Kasumi-1 (cell line): Measurements from ENCODE around the gene ANKRD37.
A peak's percentile ranks its signal among the peaks of the same experiment; 100 is the strongest.

Experiments
- DNase-seq, 2 experiments: peaks; one replicate each; lab custom pipeline; 2025; lab: John Stamatoyannopoulos, UW

Gene ANKRD37

DNA sequence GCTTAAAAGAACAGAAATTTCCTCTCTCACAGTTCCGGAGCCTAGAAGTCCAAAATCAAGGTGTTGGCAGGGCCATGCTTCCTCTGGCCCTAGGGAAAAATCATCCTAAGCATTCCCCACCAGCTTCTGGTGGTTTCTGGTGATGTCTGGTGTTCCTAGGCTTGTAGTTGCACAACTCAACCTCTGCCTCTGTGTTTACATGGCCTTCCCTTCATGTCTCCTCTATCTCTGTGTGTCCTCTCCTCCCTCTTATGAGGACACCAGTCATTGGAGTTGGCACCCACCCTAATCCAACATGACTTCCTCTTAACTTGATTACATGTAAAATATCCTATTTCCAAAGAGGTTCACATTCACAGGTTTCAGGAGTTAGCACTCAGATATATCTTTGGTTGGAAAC is 16.3 kb upstream of the ANKRD37 start:
- DNase-seq = no peak

DNA sequence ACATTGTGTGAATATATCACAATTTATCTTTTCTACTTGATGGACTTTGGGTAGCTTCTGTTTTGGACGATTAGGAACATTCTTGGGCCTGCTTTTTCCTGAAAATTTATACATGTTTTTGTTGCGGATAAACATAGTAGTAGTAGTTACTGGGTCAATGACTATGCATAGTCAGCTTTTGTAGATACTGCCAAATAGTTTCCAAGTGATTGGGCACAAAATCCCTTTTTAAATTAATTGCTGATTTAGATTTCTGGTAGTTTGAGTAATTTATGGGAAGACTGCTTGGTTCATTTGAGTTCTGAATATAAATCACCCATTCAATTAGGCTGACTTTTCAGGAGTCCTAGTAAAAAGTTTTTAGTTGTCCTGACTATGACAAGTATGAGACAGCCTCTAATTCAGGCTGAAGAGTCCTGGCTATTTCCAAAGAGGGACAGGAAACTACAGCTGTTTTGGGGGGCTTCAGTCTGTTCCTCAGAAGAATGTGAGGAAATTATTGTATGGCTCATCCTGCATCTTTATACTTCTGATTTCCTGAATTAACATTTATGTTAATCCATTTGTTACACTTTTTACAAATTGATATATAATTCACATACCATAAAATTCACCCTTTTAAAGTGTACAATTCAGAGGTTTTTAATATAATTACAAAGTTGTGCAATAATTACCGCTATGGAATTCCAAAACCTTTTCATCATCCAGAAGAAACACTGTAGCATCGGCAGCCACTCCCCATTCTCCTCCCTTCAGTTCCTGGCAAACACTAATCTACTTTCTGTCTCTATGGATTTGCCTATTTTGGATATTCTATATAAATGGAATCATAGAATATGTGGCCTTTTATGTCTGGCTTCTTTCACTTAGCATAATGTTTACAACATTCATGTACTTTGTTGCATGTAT is 15.1 kb upstream of the ANKRD37 start:
- DNase-seq = no peak

DNA sequence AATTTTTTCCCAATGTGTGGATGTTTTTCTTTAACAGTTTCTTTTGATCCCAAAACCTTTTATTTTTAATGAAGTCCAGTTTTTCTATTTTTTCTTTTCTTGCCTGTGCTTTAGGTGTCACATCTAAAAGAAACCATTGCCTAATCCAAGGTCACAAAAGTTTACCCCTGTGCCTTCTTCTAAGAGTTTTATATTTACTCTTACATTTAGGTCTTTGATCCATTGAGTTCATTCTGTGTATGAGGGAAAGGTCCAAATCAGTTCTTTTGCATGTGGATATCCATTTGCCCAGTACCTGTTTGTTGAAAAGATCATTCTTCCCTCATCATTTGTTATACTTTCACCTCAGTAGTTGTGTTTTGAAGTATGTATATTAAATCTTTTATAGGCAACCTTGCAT is 13.9 kb upstream of the ANKRD37 start:
- no peak for DNase-seq

DNA sequence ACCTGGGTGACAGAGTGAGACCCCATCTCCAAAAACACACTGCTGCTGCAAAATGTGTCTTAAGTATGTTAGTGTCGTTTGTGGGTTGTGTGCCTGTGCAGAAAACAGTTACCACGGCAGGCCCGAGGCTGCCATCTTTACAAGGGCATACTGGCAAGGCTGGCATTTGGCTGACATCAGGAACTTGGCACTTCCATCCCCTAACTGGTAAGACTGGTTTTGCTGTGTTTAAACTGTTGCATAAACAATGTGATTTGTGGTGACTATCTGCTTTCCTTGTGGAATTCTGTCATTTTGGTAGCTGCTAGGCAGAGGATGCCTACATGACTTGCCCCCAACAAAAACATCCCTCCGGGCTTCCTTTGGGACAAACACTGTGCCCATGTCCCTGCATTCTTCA is 13.2 kb upstream of the ANKRD37 start:
- no peak for DNase-seq

DNA sequence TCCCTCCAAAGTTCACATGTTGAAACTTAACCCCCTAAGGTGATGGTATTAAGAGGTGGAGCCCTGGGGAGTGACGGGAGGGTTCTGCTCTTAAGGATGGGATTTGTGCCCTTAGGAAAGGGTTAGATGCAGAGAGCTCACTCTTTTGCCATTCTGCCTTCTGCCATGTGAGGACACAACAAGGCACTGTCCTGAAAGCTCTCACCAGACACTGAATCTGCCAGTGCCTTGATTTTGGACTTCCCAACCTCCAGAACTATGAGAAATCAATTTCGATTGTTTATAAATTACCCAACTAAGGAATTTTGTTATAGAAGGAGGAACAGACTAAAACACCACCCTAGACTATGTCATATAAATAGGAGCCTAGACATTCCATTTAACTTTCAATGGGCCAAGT is 12.6 kb upstream of the ANKRD37 start:
- no peak for DNase-seq

DNA sequence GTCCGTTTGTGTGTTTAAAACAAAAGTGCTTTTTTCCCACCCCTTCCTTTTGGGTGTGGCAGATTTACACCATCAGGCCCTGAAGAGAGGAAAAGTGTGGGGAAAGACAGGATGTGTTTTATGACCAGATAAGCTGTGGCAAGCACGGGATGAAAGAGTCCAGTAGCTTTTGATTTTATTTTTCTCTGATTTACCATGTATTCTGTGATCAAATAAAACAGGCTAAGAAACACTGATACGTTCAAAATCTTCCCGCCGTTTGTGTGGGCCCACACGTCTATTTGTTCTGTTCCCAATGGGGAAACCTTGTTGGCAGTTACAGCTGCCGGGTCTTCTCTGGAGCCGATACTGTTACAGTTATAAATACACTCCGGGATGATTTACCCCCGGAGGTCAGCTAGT is 11.7 kb upstream of the ANKRD37 start:
- no peak for DNase-seq

DNA sequence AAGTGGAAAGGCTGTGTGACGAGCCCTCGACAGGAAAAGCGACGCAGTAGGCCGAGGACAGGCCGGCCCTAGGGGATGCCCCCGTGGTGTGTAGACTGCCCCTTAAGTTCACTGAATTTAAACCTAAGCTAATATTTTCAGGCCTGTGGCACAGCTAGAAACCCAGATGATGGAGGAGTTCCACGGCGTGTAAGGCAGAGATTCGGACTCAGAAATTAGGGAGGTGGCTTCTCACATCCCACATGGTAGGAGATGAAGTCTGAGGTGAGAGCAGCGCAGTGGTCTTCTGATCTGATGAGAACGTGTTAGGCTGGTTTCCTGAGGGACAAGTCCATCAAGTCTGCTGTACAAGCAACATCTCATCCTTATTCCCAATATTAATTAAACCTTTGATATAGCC is 8.7 kb upstream of the ANKRD37 start:
- DNase-seq = no peak

DNA sequence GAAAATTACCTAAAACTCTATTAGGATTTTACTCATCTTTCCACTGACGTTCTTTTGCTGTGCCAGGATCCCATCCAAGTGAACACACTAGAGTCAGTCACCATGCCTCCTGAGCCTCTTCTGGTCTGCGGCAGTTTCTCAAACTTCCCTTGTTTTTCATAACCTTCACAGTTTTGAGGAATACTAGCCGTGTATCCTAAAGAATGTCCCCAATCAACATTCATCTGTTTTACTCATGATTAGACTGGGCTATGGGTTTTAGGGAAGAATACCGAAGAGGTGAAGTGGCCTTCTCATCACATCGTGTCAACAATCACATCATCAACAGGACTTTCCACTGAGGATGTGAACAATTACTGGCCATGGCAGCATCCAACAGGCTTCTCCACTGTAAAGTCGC is 5.7 kb upstream of the ANKRD37 start:
- no peak for DNase-seq

DNA sequence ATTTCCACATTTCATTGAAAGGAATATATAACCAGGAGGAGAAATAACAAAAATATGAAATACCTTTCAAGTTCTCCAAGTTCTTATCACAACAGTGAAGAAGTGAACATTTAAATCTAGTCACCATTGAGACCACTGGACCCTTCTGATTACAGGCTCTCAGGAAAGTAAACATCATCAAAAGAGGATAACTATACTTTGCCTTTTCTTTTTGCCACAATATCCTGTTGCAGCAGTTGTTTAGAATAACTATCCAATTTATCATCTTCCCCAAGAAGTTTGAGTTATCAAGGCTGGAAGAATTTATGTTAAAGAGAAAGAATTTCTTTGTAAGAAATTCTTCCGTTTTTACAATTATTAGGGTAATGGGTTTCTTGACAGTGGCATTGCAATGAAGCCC is 4.5 kb upstream of the ANKRD37 start:
- no peak for DNase-seq

DNA sequence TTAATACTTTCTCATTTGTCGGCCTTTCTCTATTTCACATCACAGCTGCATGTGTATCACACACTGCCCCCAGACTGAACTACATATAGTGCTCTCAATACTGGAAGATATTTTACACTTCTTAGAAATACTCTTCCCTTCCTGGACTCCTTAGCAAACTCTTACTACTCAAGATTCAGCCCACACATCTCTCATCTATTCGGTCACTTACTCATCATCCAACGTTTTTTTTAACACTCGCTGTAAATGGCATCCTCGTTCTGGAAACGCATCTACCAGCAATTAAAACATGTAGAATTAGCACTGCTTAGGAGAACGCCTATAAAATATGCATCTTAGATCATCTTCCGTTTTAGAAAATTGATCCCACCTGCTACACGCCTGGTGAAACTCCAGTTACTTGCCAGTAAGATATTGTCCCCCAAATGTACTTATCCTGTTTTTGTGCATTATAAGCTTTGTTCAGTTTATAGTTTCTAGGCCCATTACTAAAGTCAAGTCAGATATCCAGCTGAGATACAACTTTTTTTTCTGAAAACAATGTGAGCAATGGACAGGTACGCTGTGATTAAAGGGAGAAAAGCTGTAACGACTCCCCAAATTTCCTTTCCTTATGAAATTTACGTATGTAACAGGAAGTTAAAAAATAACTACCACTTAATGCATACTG is 1.9 kb upstream of the ANKRD37 start:
- DNase-seq = no peak

DNA sequence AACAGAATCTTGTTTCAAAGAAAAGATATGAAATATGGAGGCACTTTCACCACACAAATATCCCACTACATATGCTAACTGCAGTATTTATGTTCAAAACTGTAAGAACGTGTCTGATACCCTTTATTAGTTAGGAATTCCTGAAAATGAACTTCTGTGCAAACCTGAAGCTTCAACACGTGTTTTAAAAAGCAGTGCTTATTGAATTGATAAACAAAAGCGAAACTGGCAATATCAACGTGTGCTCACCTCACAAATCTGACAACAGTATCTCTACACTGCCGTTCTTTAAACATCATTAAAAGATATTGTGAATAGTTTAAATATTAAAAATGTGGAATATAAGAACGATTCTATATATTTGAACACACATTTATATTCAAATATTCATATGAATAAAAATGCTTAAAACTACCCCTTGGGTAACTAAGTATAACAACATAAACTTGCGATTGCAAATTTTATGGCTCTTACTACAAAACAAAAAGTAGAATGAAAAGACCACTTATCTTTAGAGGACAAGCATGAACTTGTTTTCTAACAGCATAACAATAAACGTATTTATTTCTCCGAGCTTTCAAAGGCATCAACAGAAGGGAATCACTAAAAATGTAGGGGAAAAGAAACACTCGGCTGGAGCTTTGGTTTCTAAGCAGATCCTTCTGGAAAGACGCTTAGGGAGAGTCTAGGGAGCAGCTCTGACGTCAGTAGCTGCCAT is 1.2 kb upstream of the ANKRD37 start, which contains the start of gene LRP2BP:
LRP2BP (minus strand) TSS at position 687 of the 718 bp plus-strand sequence. CDS start 17,738 bp downstream, outside the sequence.
- peak; percentile 55 to 58 for DNase-seq

DNA sequence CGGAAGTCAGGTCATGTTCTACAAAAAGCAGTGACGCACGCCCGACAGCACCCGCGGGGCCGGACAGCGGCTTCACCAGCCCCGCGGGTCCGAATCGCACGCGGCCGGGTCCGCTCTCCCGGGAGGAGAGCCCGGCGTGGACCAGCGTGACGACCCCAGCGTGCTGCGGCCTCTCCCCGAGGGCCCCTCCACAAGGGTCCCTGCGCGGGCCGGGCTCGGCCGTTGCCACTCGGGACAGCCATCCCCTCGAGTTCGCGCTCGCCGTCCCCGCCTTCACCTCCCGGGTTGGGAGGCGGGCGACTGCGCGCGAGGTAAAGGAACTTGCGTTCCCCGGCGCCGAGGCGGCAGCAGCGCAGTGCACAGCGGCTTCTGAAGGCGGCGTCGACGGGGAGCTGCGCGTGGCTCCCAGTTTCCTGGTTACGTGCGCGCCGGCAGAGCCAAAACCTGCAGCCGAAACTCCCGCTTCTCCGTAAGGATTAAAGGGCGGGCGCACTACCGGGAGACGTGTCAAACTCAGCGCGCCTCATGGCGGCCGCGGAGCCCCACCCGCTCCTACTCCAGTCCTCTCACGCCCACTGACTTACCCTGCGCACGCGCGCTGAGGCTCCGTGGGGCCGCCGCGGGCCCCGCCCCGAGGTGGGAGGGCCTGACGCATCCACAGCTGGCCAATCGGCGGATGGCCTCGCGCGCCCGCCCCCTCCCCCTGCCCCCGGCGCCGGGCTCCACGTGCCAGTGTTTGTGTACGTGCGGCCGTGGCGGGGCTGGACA is 501 bp upstream of the ANKRD37 start:
- DNase-seq = peak; percentile 87 to 92

DNA sequence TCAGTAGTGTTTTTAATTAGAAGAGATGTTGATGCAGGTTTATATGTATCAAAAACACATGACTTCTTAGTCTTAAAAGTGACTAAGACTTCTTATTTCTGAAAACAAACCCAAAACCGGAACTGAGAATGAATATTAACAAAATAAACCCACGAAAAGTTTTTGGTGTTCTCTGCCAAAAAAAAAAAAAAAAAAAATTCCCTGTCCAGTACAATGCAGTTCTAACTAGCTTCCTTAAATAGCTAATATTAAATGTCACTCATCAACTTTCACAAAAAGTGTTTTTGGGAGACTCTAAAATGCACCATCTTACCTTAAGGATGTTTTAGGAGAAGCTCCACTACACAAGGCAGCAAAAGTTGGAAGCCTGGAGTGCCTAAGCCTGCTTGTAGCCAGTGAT is 2.0 kb downstream of the ANKRD37 start:
- no peak for DNase-seq

DNA sequence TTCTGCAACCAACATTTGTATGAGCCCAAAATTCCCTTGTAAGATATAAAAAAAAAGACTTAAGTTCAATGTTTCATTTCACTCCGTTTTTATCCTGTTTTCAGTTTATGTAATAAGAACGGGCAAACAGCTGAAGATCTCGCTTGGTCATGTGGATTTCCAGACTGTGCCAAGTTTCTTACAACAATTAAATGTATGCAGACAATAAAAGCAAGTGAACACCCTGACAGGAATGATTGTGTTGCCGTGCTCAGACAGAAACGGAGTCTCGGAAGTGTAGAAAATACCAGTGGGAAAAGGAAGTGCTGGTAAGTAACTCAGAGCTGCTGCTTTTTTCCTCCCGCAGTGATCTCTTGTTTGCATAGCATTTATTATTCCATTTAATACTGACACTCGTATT is 2.8 kb downstream of the ANKRD37 start:
- DNase-seq = no peak

DNA sequence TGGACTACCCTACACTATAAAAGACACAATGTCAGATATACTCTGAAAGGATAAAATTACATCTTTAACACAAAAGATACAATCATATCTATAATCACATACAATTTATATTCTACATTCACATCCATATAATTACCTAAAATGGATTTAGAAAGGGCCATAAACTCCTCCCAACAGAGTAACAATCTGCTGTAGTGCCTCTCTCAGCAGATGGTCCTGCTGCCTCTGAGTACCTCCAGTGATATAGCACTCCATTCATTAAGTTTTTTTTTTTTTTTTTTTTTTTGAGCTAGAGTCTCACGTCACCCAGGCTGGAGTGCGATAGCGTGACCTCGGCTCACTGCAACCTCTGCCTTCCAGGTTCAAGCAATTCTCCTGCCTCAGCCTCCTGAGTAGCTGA is 7.4 kb downstream of the ANKRD37 start:
- DNase-seq = no peak

DNA sequence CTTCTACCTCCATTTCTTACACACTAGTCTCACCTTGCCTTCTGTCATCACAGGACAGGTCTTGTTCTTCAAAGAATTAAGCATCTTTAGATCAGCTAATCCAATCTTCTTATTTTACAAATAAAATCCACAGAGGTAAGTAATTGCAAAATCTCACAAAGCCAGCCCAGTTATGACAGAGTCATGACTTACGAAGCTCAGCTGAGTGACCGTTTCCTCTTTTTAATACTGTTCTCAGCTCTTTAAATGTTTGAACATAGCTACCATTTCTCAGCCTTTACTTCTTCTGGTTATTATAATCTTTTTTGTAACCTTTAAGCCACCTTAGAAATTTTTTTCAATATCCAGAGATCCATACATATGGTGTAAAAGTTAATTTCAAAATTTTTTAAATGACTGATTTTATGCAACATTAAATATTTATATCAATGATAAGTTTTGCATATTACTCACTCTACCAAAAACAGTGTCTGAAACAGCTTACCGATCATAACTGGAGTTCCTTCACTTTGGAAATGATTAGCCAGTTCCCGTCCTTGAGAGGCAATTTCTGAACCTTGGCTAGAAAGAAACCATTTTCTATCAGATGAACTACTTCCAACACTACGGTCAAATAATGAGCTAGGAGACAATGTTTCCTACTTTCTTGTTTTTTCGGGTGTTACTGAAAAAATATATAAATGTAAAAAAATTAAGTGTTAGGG is 8.8 kb downstream of the ANKRD37 start:
- no peak for DNase-seq

DNA sequence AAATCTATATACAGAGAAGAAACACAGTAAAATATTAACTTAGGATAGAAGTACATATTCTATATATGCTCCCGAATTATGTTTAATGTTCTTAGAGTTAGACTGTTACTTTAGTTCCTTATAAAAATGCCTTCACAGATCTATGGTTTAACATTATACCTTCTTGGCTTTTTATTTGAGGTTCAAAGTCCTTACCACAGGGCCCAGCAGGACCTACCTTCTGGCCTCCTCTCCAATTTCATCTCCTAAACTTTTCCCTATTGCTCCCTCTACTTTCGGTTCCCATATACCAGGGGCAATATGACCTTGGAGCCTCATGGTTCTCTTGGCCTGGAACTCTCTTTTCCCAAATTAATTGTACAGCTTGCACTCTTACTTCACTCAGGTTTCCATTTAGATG is 11.8 kb downstream of the ANKRD37 start:
- DNase-seq = no peak

DNA sequence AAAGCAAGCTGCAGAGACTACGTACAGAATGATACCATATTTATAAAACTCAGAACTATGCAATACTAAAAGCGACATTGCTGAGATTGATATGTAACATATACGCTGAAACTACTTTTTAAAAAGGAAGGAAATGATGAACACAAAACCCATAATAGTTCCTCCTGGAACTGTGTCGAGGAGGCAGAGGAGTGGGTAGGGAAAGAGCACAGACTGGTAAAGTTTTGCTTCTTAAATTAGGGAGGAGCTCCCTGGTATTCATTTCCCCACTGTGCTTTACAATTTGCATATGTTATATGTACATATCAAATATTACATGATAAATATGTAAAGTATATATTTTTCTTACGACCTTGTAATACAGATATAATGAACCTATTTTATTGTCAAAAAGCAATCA is 15.2 kb downstream of the ANKRD37 start:
- no peak for DNase-seq

DNA sequence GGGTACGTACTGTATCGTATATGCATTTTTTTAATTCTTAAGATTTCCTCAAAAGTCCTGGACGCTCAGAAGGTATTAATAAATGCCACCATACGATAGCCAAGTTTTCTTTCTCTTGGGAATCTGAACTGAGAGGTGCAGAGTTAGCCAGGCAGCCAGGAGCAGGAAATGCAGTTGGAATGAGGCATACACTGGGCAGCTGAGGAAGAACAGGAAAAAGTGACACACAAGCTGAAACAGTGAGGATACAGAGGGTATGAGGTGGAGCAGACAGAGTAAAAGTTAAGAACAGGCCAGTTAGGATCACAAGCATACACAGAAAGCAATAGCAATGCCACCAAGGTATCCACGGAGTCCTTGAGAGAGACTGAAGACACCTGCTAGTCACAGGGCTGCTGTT is 15.8 kb downstream of the ANKRD37 start:
- no peak for DNase-seq

DNA sequence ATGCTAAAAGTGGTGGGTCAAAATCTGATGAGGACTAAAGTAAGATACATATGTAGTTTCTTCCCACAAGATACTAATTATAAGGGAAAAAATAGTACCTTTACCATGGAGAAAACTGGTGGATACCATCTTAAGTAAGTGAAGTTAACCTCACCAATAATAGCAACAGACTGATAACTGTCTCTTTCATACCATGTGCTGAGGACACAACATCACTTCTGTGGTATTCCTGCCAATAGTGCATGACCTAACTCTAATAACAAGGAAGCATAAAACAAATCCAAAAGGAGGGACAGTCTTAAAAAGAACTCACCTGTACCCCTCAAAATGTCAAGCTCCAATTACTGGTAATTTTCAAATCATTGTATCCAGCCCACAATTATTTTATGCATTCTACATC is 20.3 kb downstream of the ANKRD37 start:
- DNase-seq = no peak

DNA sequence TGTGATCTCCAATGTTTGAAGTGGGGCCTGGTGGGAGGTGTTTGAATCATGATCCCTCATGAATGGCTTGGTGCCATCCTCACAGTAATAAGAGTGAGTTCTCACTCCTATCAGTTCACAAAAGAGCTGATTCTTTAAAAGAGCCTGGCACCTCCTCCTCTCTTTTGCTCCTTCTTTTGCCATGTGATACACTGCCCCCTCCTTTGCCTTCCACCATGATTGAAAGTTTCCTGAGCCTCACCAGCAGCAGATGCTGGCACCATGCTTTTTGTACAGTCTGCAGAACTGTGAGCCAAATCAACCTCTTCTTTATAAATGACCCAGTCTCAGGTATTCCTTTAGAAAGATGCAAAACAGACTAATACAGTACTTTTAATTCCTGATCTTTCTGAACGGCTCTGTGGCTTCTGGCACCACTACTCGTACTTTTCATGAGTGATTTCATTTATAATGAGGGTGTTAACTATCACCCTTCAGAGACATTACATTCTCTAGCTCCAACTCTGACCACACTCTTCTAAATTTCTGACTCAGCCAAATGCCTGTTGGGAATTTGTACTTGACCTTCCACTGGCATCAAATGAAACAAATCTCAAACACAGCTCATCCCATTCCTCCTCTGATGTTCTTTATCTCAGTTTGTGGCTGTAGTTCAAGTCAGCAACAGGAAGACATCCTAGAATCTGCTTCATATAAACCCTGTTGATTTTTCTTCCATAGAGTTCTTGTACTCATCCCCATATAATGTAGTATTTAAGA is 24.9 kb downstream of the ANKRD37 start:
- DNase-seq = no peak
